IPS-20b (cell line): Measurements from ENCODE around the gene GALNT9.
"Not testable (repeated sequence)": the region's sequence is repeated elsewhere in the genome, so short reads cannot be mapped to it uniquely, and the experiment has no call there.

Source experiments
- H3K27ac ChIP-seq: one replicate; pipeline ENCODE4 v1.5.1; 2013; ENCODE audit warnings: low read length
- H3K27me3 ChIP-seq: 2 replicates; pipeline ENCODE4 v1.6.1; 2013; ENCODE audit warnings: mild to moderate bottlenecking, low read length, inconsistent platforms; ENCODE audit not compliant: insufficient read depth
- H3K36me3 ChIP-seq: 2 replicates; pipeline ENCODE4 v1.6.1; 2013; ENCODE audit warnings: low read depth, mild to moderate bottlenecking, inconsistent platforms, low read length, moderate library complexity; ENCODE audit not compliant: insufficient read depth
- H3K4me1 ChIP-seq: 2 replicates; pipeline ENCODE4 v1.6.1; 2013; ENCODE audit warnings: mild to moderate bottlenecking, control low read depth, inconsistent platforms, low read length, moderate library complexity; ENCODE audit not compliant: insufficient read depth
- H3K4me3 ChIP-seq: 2 replicates; pipeline ENCODE4 v1.5.1; 2013; ENCODE audit warnings: mild to moderate bottlenecking, low read length, inconsistent platforms
- H3K9ac ChIP-seq: 2 replicates; pipeline ENCODE4 v1.6.1; 2013; ENCODE audit warnings: low read depth, mild to moderate bottlenecking, inconsistent platforms, low read length, moderate library complexity
- H3K9me3 ChIP-seq: 2 replicates; pipeline ENCODE4 v1.6.1; 2013; ENCODE audit warnings: mild to moderate bottlenecking, low read depth, low read length, inconsistent platforms; ENCODE audit not compliant: insufficient read depth

The GALNT9 gene

GRCh38 chr12:132302466-132303358, 26.7 kb downstream of the GALNT9 start:
- Histone ChIP-seq H3K27ac (no peak overlapping the region), H3K4me1 (no peaks in the 10 kb centered on the region), H3K9me3 (peaks cover 7% of the 10 kb centered on the region), H3K4me3 (no peak overlapping the region), H3K27me3 (peaks cover 38% of the 10 kb centered on the region), H3K36me3 (no peaks in the 10 kb centered on the region), H3K9ac (no peak overlapping the region)

DNA sequence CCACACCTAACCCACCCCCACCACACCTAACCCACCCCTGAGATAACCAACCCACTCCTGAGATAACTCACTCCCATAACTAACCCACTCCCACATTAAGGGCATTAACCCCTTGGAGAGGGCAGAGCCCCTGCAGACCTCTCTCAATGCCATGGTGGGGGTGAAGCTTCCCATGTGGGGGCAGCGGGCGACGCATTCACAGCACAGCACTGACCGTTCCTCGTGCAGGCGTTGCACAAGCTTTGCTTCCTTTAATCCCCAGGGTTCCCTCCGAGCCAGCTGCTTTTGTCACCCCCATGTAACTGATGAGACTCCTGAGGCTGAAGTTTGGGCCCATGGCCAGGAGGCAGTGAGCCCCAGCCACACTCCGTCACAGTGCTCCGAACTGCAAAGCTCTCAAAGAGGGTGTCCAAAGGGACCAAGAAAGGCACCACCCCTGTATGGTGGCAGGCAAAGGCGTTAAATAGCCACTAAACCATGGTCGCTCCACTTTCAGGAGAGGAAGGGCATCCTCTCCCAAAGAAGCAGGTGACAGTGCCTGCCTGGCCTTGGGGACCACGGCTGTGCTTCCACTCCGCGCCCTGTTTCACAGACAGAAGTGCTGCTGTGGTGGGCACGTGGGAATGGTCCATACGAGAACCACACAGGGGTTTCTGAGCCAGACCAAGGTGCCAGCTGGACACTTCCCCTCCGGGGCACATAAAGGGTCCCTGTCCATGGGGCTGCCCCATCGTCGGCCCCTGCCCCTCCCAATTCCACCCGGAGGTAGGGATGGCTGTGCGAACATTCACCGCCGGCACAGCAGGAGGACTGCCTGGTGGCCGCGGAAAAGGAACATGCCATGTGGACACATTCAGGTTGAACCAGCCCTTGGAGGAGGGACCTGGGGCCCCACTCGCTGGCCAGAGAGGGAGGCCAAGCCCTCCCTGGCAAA, 28.3 kb downstream of the GALNT9 start:
- H3K27ac ChIP-seq = no peak overlapping the region
- H3K4me1 ChIP-seq = no peaks in the 10 kb centered on the region
- peaks cover 45% of the 10 kb centered on the region for H3K27me3 ChIP-seq
- peaks cover 8% of the 10 kb centered on the region for H3K9me3 ChIP-seq
- no peaks in the 10 kb centered on the region for H3K36me3 ChIP-seq
- no peak overlapping the region for H3K4me3 ChIP-seq
- no peak overlapping the region for H3K9ac ChIP-seq

DNA sequence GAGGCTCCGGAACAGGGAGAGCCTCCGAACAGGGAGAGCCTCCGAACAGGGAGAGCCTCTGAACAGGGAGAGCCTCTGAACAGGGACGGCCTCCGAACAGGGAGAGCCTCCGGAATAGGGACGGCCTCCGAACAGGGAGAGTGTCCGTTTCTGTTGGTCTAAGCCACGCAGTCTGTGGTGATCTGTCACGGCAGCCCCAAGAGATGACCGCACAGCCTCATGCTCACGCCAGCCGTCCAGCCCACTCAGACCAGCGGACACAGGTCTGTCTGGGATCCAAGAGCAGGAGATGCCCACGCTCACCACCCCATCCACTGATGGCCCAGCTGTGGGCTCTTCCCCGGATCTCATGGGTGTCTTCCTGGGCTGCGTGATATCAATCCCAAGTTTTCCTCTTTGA, 33.3 kb downstream of the GALNT9 start:
- Histone ChIP-seq H3K27me3 (peaks cover 61% of the 10 kb centered on the region), H3K9me3 (peaks cover 8% of the 10 kb centered on the region), H3K4me1 (no peaks in the 10 kb centered on the region)

DNA sequence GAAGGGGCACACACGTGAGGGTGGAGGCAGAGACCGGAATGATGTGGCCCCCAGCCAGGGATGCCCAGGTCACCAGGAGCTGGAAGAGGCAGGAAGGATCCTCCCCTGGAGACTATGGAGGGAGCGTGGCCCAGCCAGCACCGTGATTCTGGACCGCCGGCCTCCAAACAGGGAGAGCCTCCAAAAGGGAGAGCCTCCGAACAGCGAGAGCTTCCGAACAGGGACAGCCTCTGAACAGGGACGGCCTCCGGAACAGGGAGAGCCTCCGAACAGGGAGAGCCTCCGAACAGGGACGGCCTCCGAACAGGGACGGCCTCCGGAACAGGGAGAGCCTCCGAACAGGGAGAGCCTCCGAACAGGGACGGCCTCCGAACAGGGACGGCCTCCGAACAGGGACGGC, 33.8 kb downstream of the GALNT9 start:
- not testable (repeated sequence) for H3K36me3 ChIP-seq, H3K9ac ChIP-seq, H3K4me3 ChIP-seq, H3K9me3 ChIP-seq, H3K27ac ChIP-seq, H3K4me1 ChIP-seq
- H3K27me3 ChIP-seq = peaks cover 56% of the 10 kb centered on the region

More for the DNA sequence above, 33.3 kb downstream of the GALNT9 start:
- no peak overlapping the region for H3K4me3 ChIP-seq
- H3K27ac ChIP-seq = no peak overlapping the region
- H3K36me3 ChIP-seq = no peaks in the 10 kb centered on the region
- no peak overlapping the region for H3K9ac ChIP-seq

GRCh38 chr12:132295101-132295526, 34.3 kb downstream of the GALNT9 start:
- Histone ChIP-seq H3K9ac (no peak overlapping the region), H3K4me1 (no peaks in the 10 kb centered on the region), H3K9me3 (peaks cover 8% of the 10 kb centered on the region), H3K4me3 (no peak overlapping the region), H3K36me3 (no peaks in the 10 kb centered on the region), H3K27me3 (peaks cover 55% of the 10 kb centered on the region), H3K27ac (no peak overlapping the region)

GRCh38 chr12:132294121-132295034, 35.0 kb downstream of the GALNT9 start:
- peaks cover 8% of the 10 kb centered on the region for H3K9me3 ChIP-seq
- no peak overlapping the region for H3K4me3 ChIP-seq
- H3K27ac ChIP-seq = no peak overlapping the region
- no peak overlapping the region for H3K9ac ChIP-seq
- H3K4me1 ChIP-seq = no peaks in the 10 kb centered on the region
- H3K36me3 ChIP-seq = no peaks in the 10 kb centered on the region
- peaks cover 61% of the 10 kb centered on the region for H3K27me3 ChIP-seq

GRCh38 chr12:132292328-132293319, 36.8 kb downstream of the GALNT9 start:
- H3K27me3 ChIP-seq = peaks cover 76% of the 10 kb centered on the region
- no peak overlapping the region for H3K4me3 ChIP-seq
- no peak overlapping the region for H3K9ac ChIP-seq
- H3K36me3 ChIP-seq = no peaks in the 10 kb centered on the region
- H3K9me3 ChIP-seq = no peaks in the 10 kb centered on the region; the same call in none of the 2 replicates
- no peaks in the 10 kb centered on the region for H3K4me1 ChIP-seq
- no peak overlapping the region for H3K27ac ChIP-seq

DNA sequence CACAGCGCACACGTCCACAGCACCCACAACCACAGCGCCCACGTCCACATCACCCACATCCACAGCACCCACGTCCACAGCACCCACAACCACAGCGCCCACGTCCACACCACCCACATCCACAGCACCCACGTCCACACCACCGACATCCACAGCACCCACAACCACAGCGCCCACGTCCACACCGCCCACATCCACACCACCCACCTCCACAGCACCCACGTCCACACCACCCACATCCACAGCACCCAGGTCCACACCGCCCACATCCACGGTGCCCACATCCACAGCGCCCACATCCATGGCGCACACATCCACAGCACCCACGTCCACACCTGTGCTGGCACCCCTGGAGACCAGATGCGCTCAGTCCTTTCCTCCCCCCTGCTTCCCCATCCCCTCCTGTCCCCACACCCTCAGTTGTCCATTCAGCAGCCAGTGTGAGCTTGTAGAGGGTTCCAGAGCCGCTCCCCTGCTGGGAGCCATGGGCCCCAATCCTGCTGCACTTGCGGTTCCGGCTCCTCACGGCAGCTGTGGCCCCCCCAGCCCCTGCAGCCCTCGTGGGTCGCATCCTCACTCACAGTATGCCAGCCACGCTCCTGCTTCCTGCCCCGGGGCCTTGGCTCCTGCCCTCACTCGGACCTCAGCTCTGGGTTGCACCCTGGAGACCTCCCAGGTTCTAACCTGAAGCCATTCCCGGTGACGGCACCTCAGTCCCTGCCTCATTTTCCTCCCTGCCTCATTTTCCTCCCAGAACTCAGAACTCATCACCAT, 37.8 kb downstream of the GALNT9 start:
- Histone ChIP-seq H3K9me3 (no peaks in the 10 kb centered on the region; the same call in 1 of the 2 replicates), H3K27ac (no peak overlapping the region), H3K9ac (no peak overlapping the region), H3K4me3 (no peak overlapping the region), H3K36me3 (no peaks in the 10 kb centered on the region), H3K27me3 (peaks cover 74% of the 10 kb centered on the region), H3K4me1 (no peaks in the 10 kb centered on the region)

DNA sequence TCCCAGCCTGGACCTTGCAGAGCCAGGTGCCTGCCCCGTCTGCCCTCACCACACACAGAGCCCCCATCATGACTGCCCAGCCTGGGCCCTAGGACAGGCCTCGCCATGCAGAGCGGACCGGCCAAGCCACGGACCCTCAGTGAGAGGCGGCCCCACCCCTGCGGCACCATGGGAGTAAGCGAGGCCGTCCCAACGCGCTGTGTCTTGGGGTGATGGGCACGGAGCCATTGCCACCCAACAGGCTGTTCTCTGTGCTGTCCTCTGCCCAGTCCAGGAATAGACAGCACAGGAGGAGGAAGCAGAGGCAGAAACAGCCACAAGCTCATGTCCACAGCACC, 39.2 kb downstream of the GALNT9 start:
- 0 out of 2 replicates have a peak, but pooled peaks cover 2% of the 10 kb centered on the region for H3K4me1 ChIP-seq
- no peaks in the 10 kb centered on the region for H3K36me3 ChIP-seq
- H3K4me3 ChIP-seq = no peak overlapping the region
- H3K27ac ChIP-seq = no peak overlapping the region
- H3K9ac ChIP-seq = no peak overlapping the region
- H3K9me3 ChIP-seq = no peaks in the 10 kb centered on the region; the same call in 1 of the 2 replicates
- peaks cover 77% of the 10 kb centered on the region for H3K27me3 ChIP-seq
